Left lobe of liver (tissue), 2 donors: ENCODE results near the gene NAV3. TPM values are rescaled to one million over a fixed set of nuclear protein-coding genes. Genes with fewer than 3 reads are reported as not detected.
A peak's percentile ranks its signal among the peaks of the same experiment; 100 is the strongest.
"Not testable (repeated sequence)": the region's sequence is repeated elsewhere in the genome, so short reads cannot be mapped to it uniquely, and the experiment has no call there.

Experiments
- ATAC-seq: fragments of 200-7000 bp; cut with Tn5 transposase; one replicate; pipeline ENCODE4 v1.9.1; 2020; ENCODE audit warnings: mild to moderate bottlenecking, moderate library complexity
- DNase-seq: peaks from one replicate; pipeline ENCODE4 v3.0.0-alpha.2; 2020; ENCODE audit warnings: low spot score
- total RNA-seq: library from RNA; stranded (reverse); gene quantifications from one replicate; pipeline ENCODE4 v1.2.1, GENCODE V29; 2021
- donor health status: DM: no; HTN: no; CAD: no; lungs with moderate emphysema.
- donor health status: DM: no; HTN: yes; CAD: no.

NAV3 gene
- total RNA-seq, 1 donor from 2014 or later: 0.48 TPM

DNA sequence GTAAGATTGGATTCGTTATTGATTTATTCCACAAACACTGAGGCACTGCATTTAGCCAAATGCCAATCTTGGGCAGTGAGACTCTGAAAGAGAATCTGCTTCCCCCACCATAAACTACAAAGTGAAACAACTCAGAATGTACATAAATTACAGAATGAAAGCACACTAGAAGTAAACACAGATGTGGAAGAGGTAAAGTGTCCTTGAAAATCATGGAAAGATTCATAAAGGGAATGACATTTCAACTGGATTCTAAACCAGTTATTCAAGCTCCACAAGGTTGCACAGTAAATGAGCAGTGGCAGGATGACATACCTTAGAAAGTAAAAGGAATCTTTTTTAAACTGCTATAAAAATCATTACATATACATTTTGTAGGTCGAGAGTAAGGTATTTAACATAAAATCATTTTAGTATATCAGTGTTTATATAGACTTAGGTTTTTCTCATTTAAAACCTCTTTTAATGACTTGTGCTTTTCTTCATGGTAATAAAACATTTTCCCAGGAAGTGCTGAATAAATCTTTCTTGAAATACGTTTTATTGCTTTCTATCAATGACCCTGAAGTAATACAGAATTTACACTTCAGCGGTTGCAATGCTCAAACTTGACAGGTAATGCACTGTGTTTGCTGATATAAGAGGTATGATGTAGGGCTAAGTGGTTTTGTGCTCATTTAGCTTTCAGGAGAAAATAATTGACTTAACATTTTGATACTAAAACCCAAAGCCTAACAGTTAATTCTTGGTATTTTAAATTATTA is 270.6 kb downstream of the NAV3 start:
- ATAC-seq (no peak), DNase-seq (no peak)

DNA sequence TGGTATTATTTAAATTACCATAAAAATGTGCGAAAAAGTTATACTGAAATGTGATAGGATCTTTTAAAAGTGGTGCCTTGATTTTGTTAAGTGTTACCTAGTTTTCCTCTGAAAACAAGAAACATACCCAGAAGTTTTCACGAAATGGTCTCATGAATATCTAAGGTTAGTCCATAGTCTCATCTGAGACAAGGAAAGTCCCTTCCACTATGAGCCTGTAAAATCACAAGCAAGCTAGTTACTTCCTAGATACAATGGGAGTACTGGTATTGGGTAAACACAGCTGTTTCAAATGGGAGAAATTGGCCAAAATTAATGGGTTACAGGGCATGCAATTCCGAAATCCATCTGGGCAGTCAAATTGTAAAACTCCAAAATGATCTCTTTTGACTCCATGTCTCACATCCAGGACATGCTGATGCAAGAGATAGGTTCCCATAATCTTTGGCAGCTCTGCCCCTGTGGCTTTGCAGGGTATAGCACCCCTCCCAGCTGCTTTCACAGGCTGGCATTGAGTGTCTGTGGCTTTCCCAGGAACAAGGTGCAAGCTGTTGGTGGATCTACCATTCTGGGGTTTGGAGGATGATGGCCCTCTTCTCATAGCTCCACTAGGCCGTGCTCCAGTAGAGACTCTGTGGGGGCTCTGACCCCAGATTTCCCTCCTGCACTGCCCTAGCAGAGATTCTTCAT is 271.4 kb downstream of the NAV3 start:
- ATAC-seq: no peak
- DNase-seq: no peak

DNA sequence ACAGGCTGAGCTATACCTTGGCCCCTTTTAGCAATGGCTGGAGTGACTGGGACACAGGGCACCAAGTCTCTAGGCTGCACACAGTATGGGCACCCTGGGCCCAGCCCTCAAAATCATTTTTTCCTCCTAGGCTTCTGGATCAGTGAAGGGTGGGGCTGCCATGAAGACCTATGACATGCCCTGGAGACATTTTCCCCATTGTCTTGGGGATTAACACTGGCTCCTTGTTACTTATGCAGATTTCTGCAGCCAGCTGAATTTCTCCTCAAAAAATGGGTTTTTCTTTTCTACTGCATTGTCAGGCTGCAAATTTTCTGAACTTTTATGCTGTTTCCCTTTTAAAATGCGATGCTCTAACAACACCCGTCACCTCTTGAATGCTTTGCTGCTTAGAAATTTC is 272.1 kb downstream of the NAV3 start:
- DNase-seq, ATAC-seq: not testable (repeated sequence)

DNA sequence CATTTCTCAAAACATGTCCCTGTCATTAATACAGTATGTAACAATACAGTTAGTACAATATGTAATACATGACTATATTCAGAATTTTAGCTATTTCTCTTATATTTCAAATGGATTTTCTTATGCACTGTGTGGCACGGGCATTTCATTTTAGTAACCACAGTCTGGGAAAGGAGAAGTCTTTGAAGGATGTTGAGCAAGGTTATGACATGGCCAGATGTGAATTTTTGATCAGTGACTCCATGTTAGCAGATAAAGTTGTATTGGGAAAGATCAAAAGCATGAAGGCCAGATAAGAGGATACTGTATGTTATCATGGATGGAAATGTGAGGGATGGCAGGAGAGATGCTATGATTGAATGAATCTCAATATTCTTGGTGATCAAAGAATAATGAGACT is 285.2 kb downstream of the NAV3 start:
- DNase-seq (no peak), ATAC-seq (no peak)

DNA sequence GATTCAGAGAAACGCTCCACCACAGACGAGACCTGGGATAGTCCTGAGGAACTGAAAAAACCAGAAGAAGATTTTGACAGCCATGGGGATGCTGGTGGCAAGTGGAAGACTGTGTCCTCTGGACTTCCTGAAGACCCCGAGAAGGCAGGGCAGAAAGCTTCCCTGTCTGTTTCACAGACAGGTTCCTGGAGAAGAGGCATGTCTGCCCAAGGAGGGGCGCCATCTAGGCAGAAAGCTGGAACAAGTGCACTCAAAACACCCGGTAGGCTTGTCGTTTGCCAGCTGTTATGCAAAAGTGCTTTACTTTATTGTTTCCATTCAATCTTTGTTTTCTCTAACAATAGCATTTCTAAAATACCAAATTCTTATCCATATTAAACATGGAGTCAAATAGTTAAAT is 287.3 kb downstream of the NAV3 start:
- no peak for ATAC-seq
- no peak for DNase-seq

DNA sequence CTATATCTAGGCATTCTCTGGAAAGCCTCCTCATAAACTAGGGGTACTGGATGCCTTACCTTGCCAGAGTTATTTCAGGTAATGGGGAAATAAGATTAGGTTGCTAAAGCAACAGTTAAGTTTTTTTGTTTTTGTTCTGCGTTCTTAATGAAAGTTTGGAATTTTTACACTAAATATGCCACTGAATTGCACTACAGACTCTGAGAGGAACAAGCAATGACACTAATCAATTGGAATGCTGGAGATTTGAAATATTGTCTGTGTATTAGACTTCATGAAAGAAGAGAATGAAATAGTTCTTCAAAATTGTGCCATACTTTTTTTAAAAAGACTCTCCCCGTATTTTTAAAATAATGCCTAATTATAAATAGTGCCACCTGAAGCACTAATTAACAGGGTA is 287.8 kb downstream of the NAV3 start:
- ATAC-seq: no peak
- DNase-seq: no peak

DNA sequence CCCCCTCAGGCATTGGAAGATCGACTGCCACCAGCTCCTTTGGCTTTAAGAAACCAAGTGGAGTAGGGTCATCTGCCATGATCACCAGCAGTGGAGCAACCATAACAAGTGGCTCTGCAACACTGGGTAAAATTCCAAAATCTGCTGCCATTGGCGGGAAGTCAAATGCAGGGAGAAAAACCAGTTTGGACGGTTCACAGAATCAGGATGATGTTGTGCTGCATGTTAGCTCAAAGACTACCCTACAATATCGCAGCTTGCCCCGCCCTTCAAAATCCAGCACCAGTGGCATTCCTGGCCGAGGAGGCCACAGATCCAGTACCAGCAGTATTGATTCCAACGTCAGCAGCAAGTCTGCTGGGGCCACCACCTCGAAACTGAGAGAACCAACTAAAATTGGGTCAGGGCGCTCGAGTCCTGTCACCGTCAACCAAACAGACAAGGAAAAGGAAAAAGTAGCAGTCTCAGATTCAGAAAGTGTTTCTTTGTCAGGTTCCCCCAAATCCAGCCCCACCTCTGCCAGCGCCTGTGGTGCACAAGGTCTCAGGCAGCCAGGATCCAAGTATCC is 288.7 kb downstream of the NAV3 start:
- DNase-seq: no peak
- no peak for ATAC-seq

DNA sequence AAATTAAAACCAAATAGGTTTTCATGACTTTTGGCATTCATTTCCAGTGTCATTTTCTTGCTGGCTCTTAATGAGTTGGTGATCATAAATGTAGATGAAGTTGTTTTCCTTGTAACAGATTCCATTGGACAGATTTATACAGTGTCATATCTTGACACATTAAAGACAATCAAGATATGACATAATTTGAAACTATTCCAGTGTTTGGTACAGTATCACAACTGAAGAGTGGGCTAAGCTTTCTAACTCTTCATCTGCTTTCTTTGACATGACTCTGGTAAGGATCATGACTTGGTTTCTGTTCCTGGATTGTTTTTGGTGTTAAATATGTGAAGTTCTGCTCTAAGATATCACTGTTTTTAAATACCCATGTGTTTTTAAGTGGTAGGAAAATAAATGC is 289.6 kb downstream of the NAV3 start:
- DNase-seq (no peak), ATAC-seq (no peak)

DNA sequence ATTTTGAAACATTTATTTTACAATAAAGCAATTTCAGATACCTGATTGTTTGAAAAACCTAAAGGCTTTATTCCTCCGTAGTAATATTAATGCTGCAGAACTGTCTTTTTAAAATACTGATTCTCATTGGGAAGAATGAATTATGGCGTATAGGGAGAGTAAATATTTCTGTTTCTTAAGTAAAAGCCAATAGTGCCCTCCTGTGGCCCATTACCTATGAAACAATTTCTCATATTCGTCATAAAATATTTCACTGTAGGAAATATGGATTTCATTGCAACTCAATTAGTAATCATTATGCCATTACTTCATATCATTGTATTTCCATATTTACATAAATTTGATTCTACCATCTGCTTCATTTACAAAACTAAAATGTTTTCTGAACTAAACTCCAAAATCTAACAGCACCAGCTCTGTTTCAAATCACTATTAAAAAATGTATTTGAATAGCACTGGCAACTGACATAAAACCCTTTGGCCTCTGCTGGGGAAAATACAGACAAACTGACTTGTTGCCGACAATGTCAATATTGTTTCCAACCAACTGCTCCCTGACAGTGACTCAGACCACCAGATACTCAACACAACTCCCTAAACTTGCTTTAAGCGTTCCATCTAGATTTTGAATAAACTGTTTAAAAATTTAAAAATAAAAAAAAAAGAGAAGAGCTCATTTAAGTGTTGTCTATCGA is 290.3 kb downstream of the NAV3 start:
- DNase-seq (no peak), ATAC-seq (no peak)

DNA sequence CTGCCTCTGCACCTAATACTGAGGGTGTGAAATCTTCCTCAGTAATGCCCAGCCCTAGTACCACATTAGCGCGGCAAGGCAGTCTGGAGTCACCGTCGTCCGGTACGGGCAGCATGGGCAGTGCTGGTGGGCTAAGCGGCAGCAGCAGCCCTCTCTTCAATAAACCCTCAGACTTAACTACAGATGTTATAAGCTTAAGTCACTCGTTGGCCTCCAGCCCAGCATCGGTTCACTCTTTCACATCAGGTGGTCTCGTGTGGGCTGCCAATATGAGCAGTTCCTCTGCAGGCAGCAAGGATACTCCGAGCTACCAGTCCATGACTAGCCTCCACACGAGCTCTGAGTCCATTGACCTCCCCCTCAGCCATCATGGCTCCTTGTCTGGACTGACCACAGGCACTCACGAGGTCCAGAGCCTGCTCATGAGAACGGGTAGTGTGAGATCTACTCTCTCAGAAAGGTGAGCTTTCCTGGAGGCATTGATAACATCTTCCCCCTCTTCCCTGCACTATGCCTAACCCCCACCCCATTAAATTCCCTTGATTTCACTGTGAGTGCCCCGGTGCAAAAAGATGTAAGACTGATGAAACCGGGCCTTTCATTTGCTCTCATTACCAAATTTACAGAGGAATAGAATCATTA is 291.4 kb downstream of the NAV3 start:
- DNase-seq: no peak
- ATAC-seq: no peak

DNA sequence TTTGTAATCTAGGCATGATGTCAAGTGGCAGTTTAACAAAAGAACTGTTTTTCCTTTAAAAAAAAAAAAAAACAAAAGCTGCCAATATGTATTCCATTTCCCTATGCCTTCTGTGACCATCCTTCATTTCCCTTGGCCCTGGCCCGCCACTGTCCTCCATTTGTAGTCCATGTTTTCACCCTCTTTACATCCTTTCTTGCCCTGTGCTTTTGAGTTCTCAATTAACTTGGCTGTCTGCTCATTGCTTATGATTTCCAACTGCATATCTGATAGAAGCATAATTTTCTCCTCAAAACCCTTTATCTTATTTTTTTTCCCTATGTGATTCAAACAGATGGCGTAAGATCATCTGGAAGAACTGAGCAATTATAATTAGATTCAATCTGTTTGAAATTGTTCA is 297.5 kb downstream of the NAV3 start:
- no peak for DNase-seq
- ATAC-seq: no peak

DNA sequence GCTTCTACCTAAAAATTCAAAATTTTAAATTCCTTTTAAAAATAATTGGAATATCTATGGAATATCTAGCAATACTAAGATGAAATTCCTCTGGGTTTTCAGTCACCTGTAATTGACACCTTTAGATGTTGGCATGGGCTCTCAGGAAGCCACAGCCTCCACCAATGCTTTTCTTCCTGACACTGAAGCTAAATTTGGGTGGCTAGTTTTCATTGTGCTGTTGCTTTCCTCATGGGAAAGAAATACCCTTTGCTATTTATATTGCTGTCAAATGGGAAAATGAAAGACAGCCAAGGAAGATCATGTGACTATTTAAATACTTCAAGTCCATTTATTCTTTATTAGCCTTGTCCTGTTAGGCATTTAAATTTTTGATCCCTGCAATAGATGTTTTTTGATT is 313.0 kb downstream of the NAV3 start:
- DNase-seq (no peak), ATAC-seq (no peak)

DNA sequence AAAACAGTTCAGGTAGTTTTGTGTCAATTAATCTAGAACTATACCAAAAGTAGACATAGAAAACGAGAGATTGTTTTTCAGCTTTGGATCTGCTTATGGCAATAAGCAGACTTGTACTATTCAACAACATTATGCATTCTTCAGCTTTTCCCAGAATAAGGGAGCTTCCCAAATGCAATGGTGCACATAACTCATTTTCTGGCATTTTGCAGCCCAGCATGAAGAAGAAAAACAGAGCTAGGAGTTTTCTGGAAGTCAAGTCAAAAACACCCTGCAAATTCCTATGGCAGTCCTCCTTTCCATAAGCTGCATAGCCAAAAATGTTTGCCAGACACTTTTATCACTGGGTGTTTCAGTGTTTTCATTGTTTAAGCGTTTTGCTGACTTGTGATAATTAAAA is 314.7 kb downstream of the NAV3 start:
- DNase-seq (no peak), ATAC-seq (no peak)

DNA sequence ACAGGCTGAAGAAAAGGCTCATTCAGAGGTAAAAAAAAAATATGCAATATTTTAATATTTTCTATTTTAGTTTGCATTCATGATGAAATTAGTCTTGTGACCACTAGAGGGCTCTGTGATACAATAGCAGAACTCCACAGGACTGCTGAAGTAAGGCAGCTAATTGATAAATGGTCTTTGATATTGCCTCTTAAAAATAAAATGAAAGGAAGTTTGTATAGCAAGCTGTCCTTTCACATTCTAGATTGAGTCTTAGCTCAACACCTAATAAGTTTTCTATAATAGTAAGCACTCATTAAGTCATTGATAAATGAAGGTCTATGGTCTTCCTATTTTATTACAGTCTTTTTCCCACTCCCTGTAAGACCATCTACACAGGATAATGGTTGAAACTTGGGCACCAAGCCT is 315.7 kb downstream of the NAV3 start:
- ATAC-seq (peak; percentile 69), DNase-seq (no peak)

DNA sequence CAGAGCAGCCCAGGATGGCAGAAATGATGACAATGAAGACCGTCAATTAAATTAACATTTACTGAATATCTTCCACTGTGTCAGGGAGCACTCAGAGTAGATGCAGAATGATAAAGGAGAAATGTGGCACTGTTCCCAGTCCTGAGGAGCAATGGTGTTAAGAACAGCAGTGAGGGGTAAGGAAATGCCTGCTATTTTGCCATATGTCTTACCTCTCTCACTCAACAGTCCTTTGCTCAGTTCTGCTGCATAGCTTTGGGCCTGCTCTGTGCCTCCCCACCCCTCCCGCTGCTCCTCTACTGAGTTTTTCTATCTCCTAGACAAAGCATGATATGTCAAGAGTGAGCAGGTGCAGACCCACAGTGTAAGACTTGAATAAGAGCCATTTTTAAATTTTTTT is 318.8 kb downstream of the NAV3 start:
- DNase-seq (no peak), ATAC-seq (no peak)

DNA sequence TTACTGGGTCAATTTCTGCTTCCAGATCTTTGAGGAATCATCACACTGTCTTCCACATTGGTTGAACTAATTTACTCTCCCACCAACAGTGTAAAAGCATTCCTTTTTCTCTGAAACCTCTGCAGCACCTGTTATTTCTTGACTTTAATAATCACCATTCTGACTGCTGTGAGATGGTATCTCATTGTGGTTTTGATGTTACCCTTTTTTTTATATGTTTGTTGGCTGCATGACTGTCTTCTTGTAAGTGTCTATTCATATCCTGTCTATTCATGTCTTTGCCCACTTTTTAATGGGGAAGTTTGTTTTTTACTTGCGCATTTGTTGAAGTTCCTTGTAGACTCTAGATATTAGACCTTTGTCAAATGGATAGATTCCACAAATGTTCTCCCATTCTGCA is 324.9 kb downstream of the NAV3 start:
- DNase-seq (no peak), ATAC-seq (no peak)

DNA sequence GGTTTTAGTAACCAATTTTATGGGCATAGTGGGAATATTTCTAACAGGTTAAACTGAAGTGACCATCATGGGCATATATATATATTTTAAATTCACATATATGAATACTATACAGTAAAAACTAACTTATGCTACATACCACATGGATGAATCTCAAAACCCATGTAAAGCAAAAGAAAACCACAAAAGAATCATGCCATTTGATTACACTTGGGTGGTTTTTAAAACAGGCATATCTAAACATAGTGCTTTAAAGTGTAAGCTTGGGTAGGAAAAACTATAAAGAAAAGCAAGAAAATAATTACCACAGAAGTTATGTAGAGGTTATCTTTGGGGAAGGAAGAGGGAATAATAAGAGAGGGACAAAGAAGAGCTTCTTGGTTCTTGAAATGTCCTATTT is 326.1 kb downstream of the NAV3 start:
- DNase-seq: no peak
- no peak for ATAC-seq

DNA sequence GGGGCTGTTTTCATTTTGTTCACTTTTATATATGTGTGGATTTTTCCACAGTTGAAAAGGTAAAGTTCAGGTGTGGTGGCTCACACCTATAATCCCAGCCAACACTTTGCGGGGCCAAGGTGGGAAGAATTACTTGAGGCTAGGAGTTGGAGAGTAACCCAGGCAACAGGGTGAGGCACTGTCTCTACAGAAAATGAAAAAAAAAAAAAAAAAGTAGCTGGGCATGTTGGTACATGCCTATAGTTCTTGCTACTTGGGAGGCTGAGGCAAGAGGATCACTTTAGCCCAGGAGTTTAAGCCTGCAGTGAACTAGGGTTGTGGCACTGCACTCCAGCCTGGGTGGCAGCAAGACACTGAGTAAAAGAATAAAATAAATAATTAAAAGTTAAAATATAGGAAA is 326.5 kb downstream of the NAV3 start:
- no peak for ATAC-seq

DNA sequence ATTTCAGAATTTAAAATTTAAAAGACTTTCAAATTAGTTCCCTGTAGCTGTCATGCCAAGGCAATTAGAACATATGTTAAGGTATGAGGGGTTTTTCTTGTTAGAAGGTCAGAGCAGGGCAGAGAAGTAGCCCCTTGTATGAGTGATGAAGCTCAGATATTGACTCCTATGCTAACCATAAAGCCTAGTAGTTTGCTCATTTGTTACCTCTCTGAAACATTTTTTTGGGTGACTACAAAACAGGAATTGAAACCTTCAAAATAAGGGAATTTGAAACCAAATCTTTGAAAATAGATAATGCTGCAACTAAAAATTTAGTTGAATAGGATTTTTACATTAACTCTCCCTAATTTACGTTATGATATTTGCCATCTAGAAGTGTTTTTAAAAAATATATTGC is 333.5 kb downstream of the NAV3 start:
- ATAC-seq (no peak), DNase-seq (no peak)

More for the DNA sequence above, 326.5 kb downstream of the NAV3 start:
- no peak for DNase-seq

DNA sequence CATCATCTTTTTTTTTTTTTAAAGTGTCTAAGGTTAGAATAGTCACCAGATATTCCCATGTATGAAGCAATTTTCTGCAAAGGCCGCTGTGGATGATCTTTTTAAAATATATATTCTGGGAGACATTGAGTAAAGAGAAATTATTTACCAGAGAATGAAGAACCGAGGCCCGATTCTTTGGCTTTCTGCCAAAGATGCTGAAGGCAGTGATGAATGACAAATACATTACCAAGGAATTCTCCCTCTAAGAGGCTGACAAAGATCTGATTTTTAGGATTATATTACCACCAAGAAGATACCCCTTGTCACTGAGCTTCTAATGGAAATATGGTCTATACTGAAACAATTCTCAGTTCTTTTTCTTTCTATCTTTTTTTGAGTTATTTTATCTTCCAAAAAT is 336.8 kb downstream of the NAV3 start:
- no peak for DNase-seq
- ATAC-seq: no peak

DNA sequence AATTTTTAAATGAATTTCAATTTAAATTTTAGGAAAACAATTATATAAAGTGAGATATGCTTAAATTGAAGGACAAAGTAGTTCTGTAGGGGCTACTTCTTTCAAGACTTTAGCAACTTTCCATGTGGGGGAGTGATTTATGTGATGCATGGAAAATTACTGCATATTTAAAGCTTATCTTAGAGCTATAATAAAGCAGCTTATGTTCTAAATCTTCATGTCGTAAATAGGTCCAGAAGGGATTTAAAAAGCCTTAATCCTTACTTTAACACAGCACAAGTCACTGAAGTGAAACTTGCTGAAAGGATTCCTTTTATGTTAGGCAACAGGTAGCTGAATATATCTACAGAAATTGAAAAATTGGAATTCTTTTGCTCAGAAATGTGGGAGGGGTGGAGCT is 340.4 kb downstream of the NAV3 start:
- ATAC-seq: no peak

More for the DNA sequence above, 340.4 kb downstream of the NAV3 start:
- DNase-seq: no peak
